ENCODE data around the gene UBE2F. TPM values are rescaled to one million over a fixed set of nuclear protein-coding genes. Genes with fewer than 3 reads are reported as not detected.
"Not testable (repeated sequence)": the region's sequence is repeated elsewhere in the genome, so short reads cannot be mapped to it uniquely, and the experiment has no call there.

UBE2F gene
- total RNA-seq, 2 donors from 2014 or later, result 45.2 to 73.2 TPM

DNA sequence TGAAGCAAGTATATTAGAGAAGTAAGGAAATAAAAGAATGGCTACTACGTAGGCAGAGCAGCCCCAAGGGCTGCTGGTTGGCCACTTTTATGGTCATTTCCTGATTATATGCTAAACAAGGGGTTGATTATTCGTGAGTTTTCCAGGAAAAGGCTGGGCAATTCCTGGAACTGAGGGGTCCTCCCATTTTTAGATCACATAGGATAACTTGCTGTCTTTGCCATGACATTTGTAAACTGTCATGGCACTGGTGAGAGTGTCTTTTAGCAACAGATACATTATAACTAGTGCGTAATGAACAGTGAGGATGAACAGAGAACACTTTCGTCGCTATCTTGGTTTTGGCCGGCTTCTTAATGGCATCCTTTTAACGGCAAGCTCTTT lies 2.6 kb upstream of the UBE2F start:
- WGBS, result 80% methylated on average over 7 of the region's 7 CpGs
- Histone ChIP-seq H3K27ac (no peak overlapping the region), H3K4me1 (replicated peaks) (peaks cover 11% of the 10 kb centered on the region), H3K36me3 (no peaks in the 10 kb centered on the region), H3K27me3 (replicated peaks; ENCODE audit: insufficient read depth) (no peaks in the 10 kb centered on the region), H3K9me3 (no peaks in the 10 kb centered on the region), H3K4me3 (no peak overlapping the region)
- intact Hi-C loops (cut with DNase I), result no loop called here
- no peak for TF ChIP-seq POLR2A (IDR thresholded peaks at IDR 0.05)
- DNase-seq (ENCODE audit: low spot score), result no peak

DNA sequence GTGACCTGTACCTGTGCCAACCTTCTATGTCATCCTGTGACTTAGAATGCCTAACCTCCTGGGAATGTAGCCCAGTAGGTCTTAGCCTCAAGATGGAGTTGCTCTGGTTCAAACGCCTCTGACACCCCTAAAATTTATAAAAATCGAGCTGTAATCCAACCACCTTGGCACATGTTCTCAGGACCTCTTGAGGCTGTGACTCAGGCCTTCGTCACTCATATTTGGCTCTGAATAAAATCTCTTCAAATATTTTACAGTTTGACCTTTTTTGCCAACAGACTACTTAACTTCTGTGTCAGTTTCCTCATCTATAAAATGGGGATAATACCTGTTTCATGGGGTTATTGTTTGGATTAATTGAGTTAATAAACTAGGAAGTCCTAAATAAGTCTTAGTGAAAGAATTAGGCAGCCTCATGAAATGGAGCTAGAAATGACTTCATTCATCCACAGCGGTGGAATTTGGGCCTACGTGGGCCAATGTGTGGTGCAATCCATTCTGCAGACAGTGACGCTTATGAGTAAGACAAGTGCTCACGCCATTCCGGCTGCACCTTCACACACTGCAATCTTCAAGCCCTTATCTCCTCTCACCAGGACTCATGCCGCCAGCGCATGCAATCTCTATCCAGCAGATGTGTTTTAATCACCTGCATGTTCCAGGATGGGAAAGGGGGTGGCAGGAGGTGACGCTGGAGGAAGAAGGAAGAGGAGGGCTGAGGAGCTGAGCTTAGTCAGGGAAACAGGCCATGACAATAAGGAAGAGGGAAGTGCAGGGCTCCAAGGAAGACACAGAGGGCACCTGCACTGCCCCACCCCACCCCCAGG lies 2.0 kb upstream of the UBE2F start:
- Histone ChIP-seq H3K4me3 (no peak overlapping the region), H3K36me3 (no peaks in the 10 kb centered on the region), H3K4me1 (replicated peaks) (peaks cover 11% of the 10 kb centered on the region), H3K27me3 (replicated peaks; ENCODE audit: insufficient read depth) (no peaks in the 10 kb centered on the region), H3K27ac (no peak overlapping the region), H3K9me3 (no peaks in the 10 kb centered on the region)
- WGBS, result 89% methylated on average over 11 of the region's 11 CpGs
- DNase-seq (ENCODE audit: low spot score), result no peak
- TF ChIP-seq POLR2AphosphoS5 (IDR thresholded peaks at IDR 0.05) (no peak), POLR2A (IDR thresholded peaks at IDR 0.05) (no peak)
- TF ChIP-seq, protein P1, sequence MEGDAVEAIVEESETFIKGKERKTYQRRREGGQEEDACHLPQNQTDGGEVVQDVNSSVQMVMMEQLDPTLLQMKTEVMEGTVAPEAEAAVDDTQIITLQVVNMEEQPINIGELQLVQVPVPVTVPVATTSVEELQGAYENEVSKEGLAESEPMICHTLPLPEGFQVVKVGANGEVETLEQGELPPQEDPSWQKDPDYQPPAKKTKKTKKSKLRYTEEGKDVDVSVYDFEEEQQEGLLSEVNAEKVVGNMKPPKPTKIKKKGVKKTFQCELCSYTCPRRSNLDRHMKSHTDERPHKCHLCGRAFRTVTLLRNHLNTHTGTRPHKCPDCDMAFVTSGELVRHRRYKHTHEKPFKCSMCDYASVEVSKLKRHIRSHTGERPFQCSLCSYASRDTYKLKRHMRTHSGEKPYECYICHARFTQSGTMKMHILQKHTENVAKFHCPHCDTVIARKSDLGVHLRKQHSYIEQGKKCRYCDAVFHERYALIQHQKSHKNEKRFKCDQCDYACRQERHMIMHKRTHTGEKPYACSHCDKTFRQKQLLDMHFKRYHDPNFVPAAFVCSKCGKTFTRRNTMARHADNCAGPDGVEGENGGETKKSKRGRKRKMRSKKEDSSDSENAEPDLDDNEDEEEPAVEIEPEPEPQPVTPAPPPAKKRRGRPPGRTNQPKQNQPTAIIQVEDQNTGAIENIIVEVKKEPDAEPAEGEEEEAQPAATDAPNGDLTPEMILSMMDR (IDR thresholded peaks at IDR 0.05), result no peak
- intact Hi-C loops (cut with DNase I), result loop anchor here (5.0 kb wide), 2 partner anchors 42 to 107 kb away; partner anchors contain the start of gene RAMP1

DNA sequence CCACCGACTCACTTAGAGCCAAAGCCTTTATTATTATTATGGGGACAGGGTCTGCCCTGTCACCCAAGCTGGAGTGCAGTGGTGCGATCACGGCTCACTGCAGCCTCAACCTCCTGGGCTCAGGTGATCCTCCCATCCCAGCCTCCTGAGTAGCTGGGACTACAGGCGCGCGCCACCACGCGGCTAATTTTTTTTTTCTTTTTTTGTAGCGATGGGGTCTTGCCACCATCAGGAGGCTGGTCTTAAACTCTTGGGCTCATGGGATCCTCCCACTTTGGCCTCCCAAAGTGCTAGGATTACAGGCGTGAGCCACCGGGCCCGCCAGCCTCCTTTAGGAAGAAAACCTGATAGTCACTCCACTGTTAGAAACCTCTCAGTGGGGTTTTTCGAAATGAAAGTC lies 970 bp upstream of the UBE2F start:
- Histone ChIP-seq H3K4me1 (replicated peaks) (peaks cover 11% of the 10 kb centered on the region), H3K4me3 (peak overlapping the region; percentile 46 to 61)
- intact Hi-C loops (cut with DNase I), result loop anchor here (5.0 kb wide), 2 partner anchors 44 to 109 kb away; partner anchors contain the start of gene RAMP1
- not testable (repeated sequence) for H3K27me3 ChIP-seq (replicated peaks; ENCODE audit: insufficient read depth); H3K9me3 ChIP-seq; DNase-seq (ENCODE audit: low spot score); H3K36me3 ChIP-seq; H3K27ac ChIP-seq
- WGBS, result 86% methylated on average over 13 of the region's 13 CpGs

DNA sequence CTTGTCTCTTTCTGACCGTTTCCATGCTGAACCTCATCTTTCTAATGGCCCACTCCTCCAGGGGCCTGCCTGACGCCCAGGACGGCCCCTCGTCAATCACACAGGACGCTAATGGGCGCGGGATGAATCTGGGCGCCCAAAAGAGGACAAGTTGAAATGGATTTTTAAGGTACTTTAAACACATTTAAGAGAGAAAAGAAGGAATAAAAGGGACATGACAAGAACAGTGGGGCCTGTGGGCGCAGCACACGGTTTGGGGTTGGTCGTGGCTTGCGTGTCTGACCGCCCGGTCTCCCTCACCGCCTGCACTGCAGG lies 607 bp upstream of the UBE2F start:
- WGBS, result 7% methylated on average over 15 of the region's 15 CpGs
- intact Hi-C loops (cut with DNase I), result loop anchor here (5.0 kb wide), 2 partner anchors 44 to 109 kb away; partner anchors contain the start of gene RAMP1
- H3K27me3 ChIP-seq (replicated peaks; ENCODE audit: insufficient read depth), result no peaks in the 10 kb centered on the region
- no peaks in the 10 kb centered on the region for H3K36me3 ChIP-seq
- peak overlapping the region; percentile 10 to 14 for H3K27ac ChIP-seq
- TF ChIP-seq POLR2A (IDR thresholded peaks at IDR 0.05) (no peak), POLR2AphosphoS5 (IDR thresholded peaks at IDR 0.05) (no peak)
- TF ChIP-seq, protein P1 (IDR thresholded peaks at IDR 0.05), result no peak
- DNase-seq (ENCODE audit: low spot score), result no peak
- peaks cover 11% of the 10 kb centered on the region for H3K4me1 ChIP-seq (replicated peaks)
- no peaks in the 10 kb centered on the region for H3K9me3 ChIP-seq
- peak overlapping the region; percentile 46 to 61 for H3K4me3 ChIP-seq

DNA sequence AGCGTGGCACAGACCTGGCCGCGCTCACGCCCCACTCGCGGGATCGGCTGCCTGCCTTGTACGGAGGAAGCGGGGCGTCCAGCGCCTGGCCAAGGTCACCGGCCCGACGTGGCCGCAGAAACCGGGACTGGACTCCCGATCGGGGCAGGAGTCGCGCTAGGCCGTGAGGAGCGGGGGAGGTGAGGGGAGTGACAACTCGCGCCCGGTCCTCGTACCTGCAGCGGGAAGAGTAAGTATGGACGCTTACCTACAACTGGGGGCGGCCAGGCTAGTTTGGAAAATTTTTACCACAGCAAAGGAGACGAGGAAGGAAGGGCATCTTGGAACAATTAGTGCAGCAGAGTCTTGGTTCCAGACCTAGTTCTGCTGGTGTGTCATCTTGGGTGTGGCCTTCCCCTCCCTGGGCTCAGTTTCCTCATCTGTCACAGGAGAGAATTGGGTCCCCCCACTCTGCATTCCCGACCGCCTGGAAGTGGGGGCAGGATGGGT lies 693 bp downstream of the UBE2F start:
- under 1% methylated on average over 32 of the region's 32 CpGs for WGBS
- DNase-seq (ENCODE audit: low spot score), result no peak
- Histone ChIP-seq H3K36me3 (no peaks in the 10 kb centered on the region), H3K27me3 (replicated peaks; ENCODE audit: insufficient read depth) (no peaks in the 10 kb centered on the region), H3K9me3 (no peaks in the 10 kb centered on the region), H3K27ac (peak overlapping the region in 1 of 2 donors; percentile 47), H3K4me1 (replicated peaks) (peaks cover 11% of the 10 kb centered on the region), H3K4me3 (peak overlapping the region; percentile 46 to 61)
- TF ChIP-seq, protein P1 (IDR thresholded peaks at IDR 0.05), result no peak
- TF ChIP-seq POLR2A (IDR thresholded peaks at IDR 0.05) (no peak), POLR2AphosphoS5 (IDR thresholded peaks at IDR 0.05) (no peak)
- intact Hi-C loops (cut with DNase I), result loop anchor here (5.0 kb wide), 2 partner anchors 45 to 110 kb away; partner anchors contain the start of gene RAMP1
